Stimulated activated CD8-positive, alpha-beta memory T cell treated with anti-CD3 and anti-CD28 coated beads, Interleukin-4, amount 100 ng/mL, for 24 hours (primary cell): ENCODE data around the gene LST1.
"Not testable (repeated sequence)": the region's sequence is repeated elsewhere in the genome, so short reads cannot be mapped to it uniquely, and the experiment has no call there.

Experiments
- DNase-seq: peaks from one replicate; pipeline ENCODE4 v3.0.0-alpha.2; 2020; ENCODE audit warnings: low read depth

The LST1 gene

GRCh38 chr6:31580807-31581433 lies 5.2 kb upstream of the LST1 start:
- DNase-seq: peak; percentile 83

- no peak for DNase-seq
Measured at GRCh38 chr6:31581434-31582229, 4.4 kb upstream of the LST1 start.

GRCh38 chr6:31582230-31582643 lies 3.8 kb upstream of the LST1 start, which contains the start of gene LTB:
Gene LTB, minus strand, starts transcription at chr6:31582424. Its CDS starts 7 bp downstream, at chr6:31582417.
- no peak for DNase-seq

- no peak for DNase-seq
Measured at GRCh38 chr6:31585491-31585890, 586 bp upstream of the LST1 start.

GRCh38 chr6:31586599-31587281 lies 663 bp downstream of the LST1 start:
- no peak for DNase-seq

GRCh38 chr6:31587791-31588777 lies 2.0 kb downstream of the LST1 start:
- DNase-seq: no peak

GRCh38 chr6:31588871-31589650 lies 3.0 kb downstream of the LST1 start:
- DNase-seq: no peak

GRCh38 chr6:31590691-31591090 lies 4.6 kb downstream of the LST1 start:
- not testable (repeated sequence) for DNase-seq

GRCh38 chr6:31592396-31592771 lies 6.3 kb downstream of the LST1 start:
- no peak for DNase-seq

- DNase-seq: no peak
Measured at GRCh38 chr6:31597006-31597405, 10.9 kb downstream of the LST1 start.

- DNase-seq: no peak
Measured at GRCh38 chr6:31607317-31607716, 21.2 kb downstream of the LST1 start.

- DNase-seq: no peak
Measured at GRCh38 chr6:31609519-31610406, 23.7 kb downstream of the LST1 start.

GRCh38 chr6:31610968-31611367 lies 24.9 kb downstream of the LST1 start:
- DNase-seq: no peak

- DNase-seq: no peak
Measured at GRCh38 chr6:31614075-31614619, 28.1 kb downstream of the LST1 start.

GRCh38 chr6:31614684-31615578 lies 28.9 kb downstream of the LST1 start, which contains the start of gene AIF1:
Gene AIF1, plus strand, starts transcription at chr6:31615234. Its CDS starts 96 bp downstream, at chr6:31615330.
- DNase-seq: no peak

GRCh38 chr6:31615748-31616147 lies 29.7 kb downstream of the LST1 start:
- no peak for DNase-seq

GRCh38 chr6:31617010-31617409 lies 30.9 kb downstream of the LST1 start:
- no peak for DNase-seq

- peak; percentile 95 for DNase-seq
Measured at GRCh38 chr6:31619805-31620585, 33.9 kb downstream of the LST1 start.
